Measurements from ENCODE around the gene MBL2. TPM values are rescaled to one million over a fixed set of nuclear protein-coding genes. Genes with fewer than 3 reads are reported as not detected.

MBL2 gene
- total RNA-seq, 1 donor from 2014 or later = not detected

DNA sequence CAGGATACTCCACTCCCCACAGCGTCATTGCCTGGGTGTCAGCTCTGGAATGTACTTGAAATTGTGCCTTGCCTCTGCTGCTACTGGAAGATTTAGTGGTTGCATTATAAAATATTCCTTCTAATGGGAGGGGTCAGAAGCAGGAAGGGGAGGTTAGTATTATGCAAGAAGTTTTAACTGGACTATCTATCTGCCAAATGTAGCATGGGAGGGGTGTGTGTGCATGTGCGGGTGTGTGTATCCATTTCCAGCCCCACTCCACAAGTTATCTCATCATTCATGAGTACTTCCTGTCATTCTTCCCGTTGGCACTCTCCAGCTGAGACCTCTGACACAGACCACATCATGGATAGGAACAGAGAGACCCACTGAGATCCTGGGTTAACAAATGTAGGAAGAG, 13.4 kb downstream of the MBL2 start:
- no peak for DNase-seq
- TF ChIP-seq, protein P1, sequence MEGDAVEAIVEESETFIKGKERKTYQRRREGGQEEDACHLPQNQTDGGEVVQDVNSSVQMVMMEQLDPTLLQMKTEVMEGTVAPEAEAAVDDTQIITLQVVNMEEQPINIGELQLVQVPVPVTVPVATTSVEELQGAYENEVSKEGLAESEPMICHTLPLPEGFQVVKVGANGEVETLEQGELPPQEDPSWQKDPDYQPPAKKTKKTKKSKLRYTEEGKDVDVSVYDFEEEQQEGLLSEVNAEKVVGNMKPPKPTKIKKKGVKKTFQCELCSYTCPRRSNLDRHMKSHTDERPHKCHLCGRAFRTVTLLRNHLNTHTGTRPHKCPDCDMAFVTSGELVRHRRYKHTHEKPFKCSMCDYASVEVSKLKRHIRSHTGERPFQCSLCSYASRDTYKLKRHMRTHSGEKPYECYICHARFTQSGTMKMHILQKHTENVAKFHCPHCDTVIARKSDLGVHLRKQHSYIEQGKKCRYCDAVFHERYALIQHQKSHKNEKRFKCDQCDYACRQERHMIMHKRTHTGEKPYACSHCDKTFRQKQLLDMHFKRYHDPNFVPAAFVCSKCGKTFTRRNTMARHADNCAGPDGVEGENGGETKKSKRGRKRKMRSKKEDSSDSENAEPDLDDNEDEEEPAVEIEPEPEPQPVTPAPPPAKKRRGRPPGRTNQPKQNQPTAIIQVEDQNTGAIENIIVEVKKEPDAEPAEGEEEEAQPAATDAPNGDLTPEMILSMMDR (IDR thresholded peaks at IDR 0.05; ENCODE audit: borderline replicate concordance) = no peak
- H3K36me3 ChIP-seq = no peaks in the 10 kb centered on the region

DNA sequence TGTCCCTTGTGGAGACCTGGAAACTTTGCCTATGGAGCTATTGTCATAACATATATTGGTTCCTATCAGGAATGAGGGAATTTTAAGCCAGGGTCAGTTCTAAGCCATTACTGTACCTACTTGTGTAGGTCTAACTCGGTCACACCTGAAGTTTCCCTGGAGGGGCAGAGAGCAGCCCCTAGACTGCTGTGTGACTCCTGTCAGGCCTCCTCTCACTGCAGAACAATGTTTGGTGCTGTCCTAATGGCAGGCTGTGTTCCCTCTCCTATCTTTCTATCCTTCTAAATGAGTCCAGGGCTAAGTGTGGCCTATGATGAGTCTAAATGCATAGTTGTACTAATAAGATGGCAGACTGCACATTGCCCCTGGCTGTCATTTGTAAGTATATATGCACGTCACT, 14.2 kb downstream of the MBL2 start:
- H3K9me3 ChIP-seq (replicated peaks) = no peaks in the 10 kb centered on the region
- H3K4me3 ChIP-seq = no peak overlapping the region
- H3K36me3 ChIP-seq = no peaks in the 10 kb centered on the region
- TF ChIP-seq, protein P1 (IDR thresholded peaks at IDR 0.05; ENCODE audit: borderline replicate concordance) = no peak
- H3K27me3 ChIP-seq (ENCODE audit: low read depth) = no peaks in the 10 kb centered on the region
- H3K4me1 ChIP-seq = no peaks in the 10 kb centered on the region
- DNase-seq = no peak
- intact Hi-C loops (cut with micrococcal nuclease) = no loop called here
- no peak overlapping the region for H3K27ac ChIP-seq (replicated peaks)

More for the DNA sequence above, 13.4 kb downstream of the MBL2 start:
- H3K9me3 ChIP-seq (replicated peaks) = no peaks in the 10 kb centered on the region
- H3K4me3 ChIP-seq = no peak overlapping the region
- no peaks in the 10 kb centered on the region for H3K27me3 ChIP-seq (ENCODE audit: low read depth)
- H3K4me1 ChIP-seq = no peaks in the 10 kb centered on the region
- intact Hi-C loops (cut with micrococcal nuclease) = no loop called here
- no peak overlapping the region for H3K27ac ChIP-seq (replicated peaks)

DNA sequence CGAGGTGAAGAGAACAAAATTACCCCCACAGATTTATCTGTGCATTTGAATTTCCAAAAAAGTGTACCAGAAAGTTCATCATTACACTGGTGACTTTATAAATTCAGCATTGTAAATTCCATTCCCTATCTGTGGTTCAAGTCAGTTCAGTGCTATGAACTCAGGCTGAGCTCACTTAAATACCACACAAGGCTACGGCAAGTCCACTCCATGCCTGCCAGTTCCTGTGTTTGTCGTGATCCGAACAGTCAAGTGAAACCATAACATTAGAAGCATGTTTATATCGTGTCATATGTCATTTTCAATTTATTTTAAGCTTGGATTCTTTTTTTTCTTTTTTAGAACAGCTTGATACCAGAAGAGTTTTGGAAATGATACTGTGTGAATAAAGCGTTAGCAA, 14.8 kb downstream of the MBL2 start:
- intact Hi-C loops (cut with micrococcal nuclease) = no loop called here
- TF ChIP-seq, protein P1 (IDR thresholded peaks at IDR 0.05; ENCODE audit: borderline replicate concordance) = no peak

DNA sequence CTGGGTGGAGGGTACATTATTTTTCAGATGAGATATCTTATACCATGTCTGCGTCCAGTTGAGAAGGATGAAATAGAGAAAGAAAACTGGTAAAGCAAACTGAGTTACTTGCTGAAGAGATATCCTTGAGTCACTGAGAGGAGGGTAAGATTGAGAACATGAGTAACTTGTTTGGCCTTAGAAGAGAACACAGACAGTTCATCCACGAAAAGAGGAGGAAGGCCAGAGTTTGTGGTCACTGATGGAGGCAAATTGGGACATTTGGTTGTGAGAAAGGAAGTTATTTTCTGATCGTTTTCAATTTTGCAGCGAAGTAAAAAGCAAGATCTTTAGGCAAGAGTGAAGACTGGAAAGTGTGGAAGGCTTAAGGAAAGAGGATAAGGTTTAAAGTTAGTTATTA, 15.6 kb downstream of the MBL2 start:
- Histone ChIP-seq H3K9me3 (replicated peaks) (no peaks in the 10 kb centered on the region), H3K27ac (replicated peaks) (no peak overlapping the region), H3K27me3 (ENCODE audit: low read depth) (no peaks in the 10 kb centered on the region), H3K4me3 (no peak overlapping the region), H3K4me1 (no peaks in the 10 kb centered on the region), H3K36me3 (no peaks in the 10 kb centered on the region)
- TF ChIP-seq, protein P1 (IDR thresholded peaks at IDR 0.05; ENCODE audit: borderline replicate concordance) = no peak
- intact Hi-C loops (cut with micrococcal nuclease) = no loop called here
- no peak for DNase-seq

More for the DNA sequence above, 14.8 kb downstream of the MBL2 start:
- DNase-seq = no peak
- H3K9me3 ChIP-seq (replicated peaks) = no peaks in the 10 kb centered on the region
- no peaks in the 10 kb centered on the region for H3K36me3 ChIP-seq
- H3K27me3 ChIP-seq (ENCODE audit: low read depth) = no peaks in the 10 kb centered on the region
- no peak overlapping the region for H3K27ac ChIP-seq (replicated peaks)
- H3K4me3 ChIP-seq = no peak overlapping the region
- no peaks in the 10 kb centered on the region for H3K4me1 ChIP-seq

DNA sequence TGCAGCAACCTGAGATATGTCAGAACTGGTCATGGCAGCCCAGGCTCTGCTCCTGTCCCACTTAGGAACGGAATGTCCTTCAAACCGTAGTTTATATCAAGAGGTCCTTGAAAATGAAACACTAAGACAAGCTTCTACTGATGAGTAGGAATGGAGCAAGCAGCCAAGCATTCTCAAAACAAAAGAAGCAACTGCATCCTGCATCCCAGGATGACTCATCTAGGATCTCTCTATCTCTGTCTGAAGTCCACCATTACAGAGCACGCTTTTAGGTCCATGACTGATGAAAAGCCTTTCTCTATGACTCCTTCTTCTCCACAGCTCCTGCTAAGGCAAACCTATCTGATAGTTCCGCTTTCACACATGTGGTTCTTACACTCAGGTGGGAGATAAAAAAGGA, 16.3 kb downstream of the MBL2 start:
- H3K27me3 ChIP-seq (ENCODE audit: low read depth) = no peaks in the 10 kb centered on the region
- H3K36me3 ChIP-seq = no peaks in the 10 kb centered on the region
- no peak for DNase-seq
- intact Hi-C loops (cut with micrococcal nuclease) = no loop called here
- no peaks in the 10 kb centered on the region for H3K9me3 ChIP-seq (replicated peaks)
- H3K4me3 ChIP-seq = no peak overlapping the region
- TF ChIP-seq, protein P1 (IDR thresholded peaks at IDR 0.05; ENCODE audit: borderline replicate concordance) = no peak
- no peaks in the 10 kb centered on the region for H3K4me1 ChIP-seq
- H3K27ac ChIP-seq (replicated peaks) = no peak overlapping the region

All from left ventricle myocardium inferior (tissue), 1 donor.